ENCODE results near the gene FBXO45. TPM values are rescaled to one million over a fixed set of nuclear protein-coding genes. Genes with fewer than 3 reads are reported as not detected.

The FBXO45 gene
- total and polyA plus RNA-seq, 9 of the 15 experiments (the other 6 are each of a cell fraction or from before 2014, with no cell fraction given): 15.2 to 52.8 (median 37.0) TPM

- peak; percentile 69 for TF ChIP-seq BHLHE40 (IDR thresholded peaks at IDR 0.05; ENCODE audit: low read length)
- peak; percentile 93 for TF ChIP-seq RAD51 (IDR thresholded peaks at IDR 0.05; ENCODE audit: borderline replicate concordance, low read depth)
These were observed 47.2 kb upstream of the FBXO45 start (continued) for GRCh38 chr3:196521291-196521690.

GRCh38 chr3:196523841-196524240 is 44.6 kb upstream of the FBXO45 start:
- Histone ChIP-seq H3K27ac (ENCODE audit: extremely low read depth, low read depth, low read length) (no peak overlapping the region), H3K4me2 (ENCODE audit: insufficient read depth, low read length) (no peak overlapping the region), H3K36me3 (ENCODE audit: control insufficient read depth, insufficient read depth, low read length) (no peaks in the 10 kb centered on the region), H2AFZ (ENCODE audit: low read depth, low read length) (no peak overlapping the region), H3K9me1 (ENCODE audit: control insufficient read depth, insufficient read depth, low read length) (no peaks in the 10 kb centered on the region), H3K9ac (ENCODE audit: insufficient read depth in 1 of 2, low read depth in 2 of 2, low read length in 2 of 2) (no peak overlapping the region), H4K20me1 (replicated peaks; ENCODE audit: control insufficient read depth, insufficient read depth, low read length) (no peaks in the 10 kb centered on the region), H3K79me2 (ENCODE audit: control insufficient read depth, insufficient read depth, low read length) (no peaks in the 10 kb centered on the region), H3K4me3 (no peak overlapping the region), H3K4me1 (replicated peaks in 1 of 2; ENCODE audit: control insufficient read depth in 2 of 2, insufficient read depth in 2 of 2, low read length in 2 of 2) (peaks cover 11 to 23% of the 10 kb centered on the region in 2 experiments), H3K9me3 (replicated peaks; ENCODE audit: control insufficient read depth, insufficient read depth, low read depth, low read length) (no peaks in the 10 kb centered on the region), H3K27me3 (ENCODE audit: control insufficient read depth in 2 of 2, insufficient read depth in 2 of 2, low read length in 2 of 2) (no peaks in the 10 kb centered on the region)
- ChIA-PET CTCF (ENCODE audit: low intra/inter-chr PET ratio) (interaction anchor here (1.3 kb wide), 1 partner anchor 446 kb away, joined by 5 read pairs; no protein-coding TSS in a partner anchor), POLR2A (interaction anchor here (0.7 to 0.9 kb wide), 2 partner anchors 131 to 445 kb away, joined by 3 read pairs; no protein-coding TSS in a partner anchor)
- TF ChIP-seq ZNF197 (CRISPR knock-in tag; IDR thresholded peaks at IDR 0.05; ENCODE audit: low read depth): no peak
- TF ChIP-seq MNT (conservative IDR thresholded peaks at IDR 0.05): no peak
- TF ChIP-seq CEBPG (CRISPR knock-in tag; IDR thresholded peaks at IDR 0.05): no peak
- peak in 1 of 2 experiments; percentile 55; a peak in 2 of 4 replicates for TF ChIP-seq CEBPG (tag; conservative IDR thresholded peaks at IDR 0.05 in 1 of 2, IDR thresholded peaks at IDR 0.05 in 1 of 2)
- no peak for TF ChIP-seq ZNF445 (CRISPR knock-in tag; IDR thresholded peaks at IDR 0.05; ENCODE audit: low read depth)
- TF ChIP-seq CEBPB (tag; IDR thresholded peaks at IDR 0.05): peak; percentile 30; the same call in 1 of the 2 replicates
- TF ChIP-seq RBM17 (IDR thresholded peaks at IDR 0.05; ENCODE audit: borderline replicate concordance, low read depth, low read length): no peak
- BruUV-seq (replicated peaks): no TSS peak
- in situ Hi-C loops (cut with MboI): loop anchor here (5.0 to 25.0 kb wide), 3 partner anchors 272 to 812 kb away; partner anchors contain the start of gene MUC20
- FAIRE-seq: no peak
- no peak for ATAC-seq
- no peak for DNase-seq (ENCODE audit: extremely low read depth in 1 of 4, low spot score in 3 of 4)
- WGBS (ENCODE audit: insufficient coverage, low coverage, missing lambda C conversion rate): 41% methylated on average over 4 of the region's 4 CpGs
- intact Hi-C loops (cut with micrococcal nuclease): loop anchor here (2.0 to 10.0 kb wide), 4 partner anchors 85 to 661 kb away; partner anchors contain the start of gene NCBP2
